Ectodermal cell (in vitro differentiated cells): ENCODE results near the gene PIGN.

Experiments
- H3K27ac ChIP-seq: 2 replicates; pipeline ENCODE4 v1.7.0; 2013; ENCODE audit warnings: mild to moderate bottlenecking, low read depth, low read length; ENCODE audit not compliant: insufficient read depth, poor library complexity, severe bottlenecking
- H3K27me3 ChIP-seq: 2 replicates; pipeline ENCODE4 v1.7.0; 2013; ENCODE audit warnings: mild to moderate bottlenecking, low read length; ENCODE audit not compliant: insufficient read depth, control insufficient read depth, poor library complexity, severe bottlenecking
- H3K36me3 ChIP-seq: one replicate; pipeline ENCODE4 v1.7.0; 2013; ENCODE audit warnings: low read length; ENCODE audit not compliant: control insufficient read depth, insufficient read depth
- H3K4me1 ChIP-seq: one replicate; pipeline ENCODE4 v1.7.0; 2013; ENCODE audit warnings: low read length; ENCODE audit not compliant: control insufficient read depth, insufficient read depth
- H3K4me3 ChIP-seq: 2 replicates; pipeline ENCODE4 v1.7.0; 2013; ENCODE audit warnings: low read depth, low read length, control low read depth; ENCODE audit not compliant: insufficient read depth
- H3K9me3 ChIP-seq: 2 replicates; pipeline ENCODE4 v1.7.0; 2013; ENCODE audit warnings: mild to moderate bottlenecking, low read length, moderate library complexity; ENCODE audit not compliant: control insufficient read depth
- WGBS, 2 experiments: methylation state at CpG; one replicate each; pipeline ENCODE4 v1.1.7; 2013; ENCODE audit warnings: missing lambda C conversion rate in 2 of 2; 5-methylcytosine and 5-hydroxymethylcytosine counted together

The PIGN gene

DNA sequence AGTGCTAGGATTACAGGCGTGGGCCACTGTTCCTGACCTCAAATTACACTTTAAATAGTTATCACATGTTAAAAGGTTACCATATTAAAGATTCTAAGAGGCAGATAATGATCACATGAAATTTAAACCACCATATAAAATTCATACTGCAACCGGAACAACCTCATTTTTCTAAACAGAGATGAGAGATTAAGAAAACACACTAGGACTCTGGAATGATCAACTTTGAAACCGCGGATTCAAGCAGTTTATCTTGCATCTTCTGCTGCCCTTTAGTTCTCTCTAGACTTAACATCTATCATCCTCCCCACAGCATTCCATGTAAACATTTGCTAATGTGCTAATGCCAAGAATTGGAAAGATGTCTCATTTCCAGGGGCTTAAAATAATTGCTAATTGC lies 115.8 kb downstream of the PIGN start:
- 94 to 95% methylated on average over 4 of the region's 4 CpGs for WGBS, 2 experiments
- no peak overlapping the region for H3K4me3 ChIP-seq
- no peaks in the 10 kb centered on the region for H3K4me1 ChIP-seq
- H3K27ac ChIP-seq, result no peak overlapping the region
- no peaks in the 10 kb centered on the region for H3K36me3 ChIP-seq
- no peaks in the 10 kb centered on the region for H3K27me3 ChIP-seq
- no peaks in the 10 kb centered on the region for H3K9me3 ChIP-seq

DNA sequence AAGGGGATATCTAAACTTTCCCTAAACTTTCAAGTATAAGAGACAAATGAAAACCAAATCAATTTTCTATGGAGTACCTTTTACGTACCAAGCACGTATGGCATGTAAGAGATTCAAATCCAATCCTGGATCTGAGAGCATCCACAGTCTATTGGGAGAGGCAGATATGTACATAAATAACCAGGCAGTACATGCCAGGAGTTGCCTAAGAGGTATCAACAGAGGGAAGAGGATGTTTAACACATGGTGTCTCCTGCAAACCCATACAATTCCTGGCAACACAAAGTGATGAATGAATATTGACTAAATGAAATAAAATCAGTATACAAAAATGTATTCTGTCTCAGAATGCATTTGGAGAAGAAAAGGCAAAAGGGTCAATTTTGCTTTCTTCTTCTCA lies 116.6 kb downstream of the PIGN start:
- no peak overlapping the region for H3K4me3 ChIP-seq
- no peaks in the 10 kb centered on the region for H3K9me3 ChIP-seq
- no peaks in the 10 kb centered on the region for H3K4me1 ChIP-seq
- no peaks in the 10 kb centered on the region for H3K36me3 ChIP-seq
- H3K27ac ChIP-seq, result no peak overlapping the region
- no peaks in the 10 kb centered on the region for H3K27me3 ChIP-seq
- 95 to 97% methylated on average over 2 of the region's 2 CpGs for WGBS, 2 experiments

DNA sequence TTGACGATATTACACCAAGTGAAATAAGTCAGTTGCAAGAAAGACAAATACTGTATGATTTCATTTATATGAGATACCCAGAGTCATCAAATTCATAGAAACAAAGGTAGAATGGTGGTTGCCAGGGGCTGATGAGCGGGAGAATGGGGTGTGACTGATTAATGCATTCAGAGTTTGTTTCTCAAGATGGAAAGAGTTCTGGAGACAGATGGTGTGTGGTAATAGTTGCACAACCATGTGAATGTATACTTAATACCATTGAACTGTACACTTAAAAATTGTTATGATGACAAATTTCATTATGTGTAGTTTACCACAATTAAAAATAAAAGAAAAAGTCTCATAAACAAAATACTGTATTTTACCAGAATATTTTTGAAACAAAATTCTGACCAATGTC lies 117.3 kb downstream of the PIGN start:
- no peaks in the 10 kb centered on the region for H3K4me1 ChIP-seq
- H3K36me3 ChIP-seq, result no peaks in the 10 kb centered on the region
- H3K27ac ChIP-seq, result no peak overlapping the region
- H3K4me3 ChIP-seq, result no peak overlapping the region
- WGBS, 2 experiments, result 98 to 100% methylated on average over 1 to 2 of the region's 2 CpGs
- H3K27me3 ChIP-seq, result no peaks in the 10 kb centered on the region
- no peaks in the 10 kb centered on the region for H3K9me3 ChIP-seq

DNA sequence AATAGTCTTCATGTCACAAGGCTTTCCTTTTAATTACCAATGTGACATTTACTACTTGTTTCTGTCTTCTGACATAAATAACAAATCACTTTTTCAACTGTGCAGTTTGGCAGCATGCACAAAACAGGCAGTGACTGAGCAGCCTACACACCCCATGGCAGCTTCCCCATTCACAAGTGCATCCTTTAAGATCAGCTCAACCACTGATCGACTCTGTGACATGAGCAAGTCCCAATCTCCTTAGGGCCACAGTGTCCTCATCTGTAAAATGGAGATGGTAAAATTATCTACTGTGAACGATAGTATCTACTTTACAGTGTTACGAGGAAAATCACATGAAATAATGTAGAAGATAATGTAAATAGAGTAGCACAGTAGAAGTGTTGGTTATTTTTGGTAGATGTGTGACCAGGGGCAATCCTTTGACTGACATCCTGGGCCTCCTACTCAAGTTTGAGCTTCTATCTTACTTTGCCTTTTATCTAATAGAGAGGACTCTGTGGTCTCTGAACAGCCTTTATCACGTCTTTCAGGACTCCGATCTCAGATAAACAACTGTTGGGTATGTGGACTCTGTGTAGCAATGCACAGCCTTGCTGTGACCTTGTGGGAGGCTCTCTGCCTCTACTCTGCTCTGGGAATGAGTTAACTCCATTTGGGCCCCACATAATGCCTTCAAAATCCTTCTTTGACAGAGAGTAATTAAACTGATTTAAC lies 120.6 kb downstream of the PIGN start:
- Histone ChIP-seq H3K36me3 (no peaks in the 10 kb centered on the region), H3K27me3 (no peaks in the 10 kb centered on the region), H3K4me1 (no peaks in the 10 kb centered on the region), H3K9me3 (no peaks in the 10 kb centered on the region), H3K4me3 (no peak overlapping the region), H3K27ac (no peak overlapping the region)
- 95 to 96% methylated on average over 5 of the region's 5 CpGs for WGBS, 2 experiments

DNA sequence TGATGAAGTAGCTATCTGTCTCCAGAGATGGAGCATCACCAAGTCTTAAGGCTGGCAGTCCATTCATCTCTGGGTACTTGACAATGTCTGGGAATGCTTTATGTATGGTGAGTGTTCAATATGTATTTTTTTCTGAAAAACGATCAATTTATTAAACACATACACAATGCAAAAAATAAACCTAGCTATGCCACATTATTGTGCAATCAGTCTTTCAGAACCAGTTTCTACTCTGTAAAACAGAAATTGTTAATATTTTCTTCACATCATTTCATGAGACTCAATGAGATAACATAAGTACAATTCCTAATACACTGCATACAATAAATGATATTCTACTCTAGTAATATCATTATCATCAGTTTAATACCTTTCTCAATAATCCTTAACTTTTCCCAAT lies 122.5 kb downstream of the PIGN start:
- no peaks in the 10 kb centered on the region for H3K27me3 ChIP-seq
- no peak overlapping the region for H3K27ac ChIP-seq
- WGBS, 2 experiments, result 100% methylated on average over 1 of the region's 1 CpG; no CpG with 5 or more reads in 1 of the 2 experiments
- no peaks in the 10 kb centered on the region for H3K9me3 ChIP-seq
- no peak overlapping the region for H3K4me3 ChIP-seq
- H3K4me1 ChIP-seq, result no peaks in the 10 kb centered on the region
- no peaks in the 10 kb centered on the region for H3K36me3 ChIP-seq

DNA sequence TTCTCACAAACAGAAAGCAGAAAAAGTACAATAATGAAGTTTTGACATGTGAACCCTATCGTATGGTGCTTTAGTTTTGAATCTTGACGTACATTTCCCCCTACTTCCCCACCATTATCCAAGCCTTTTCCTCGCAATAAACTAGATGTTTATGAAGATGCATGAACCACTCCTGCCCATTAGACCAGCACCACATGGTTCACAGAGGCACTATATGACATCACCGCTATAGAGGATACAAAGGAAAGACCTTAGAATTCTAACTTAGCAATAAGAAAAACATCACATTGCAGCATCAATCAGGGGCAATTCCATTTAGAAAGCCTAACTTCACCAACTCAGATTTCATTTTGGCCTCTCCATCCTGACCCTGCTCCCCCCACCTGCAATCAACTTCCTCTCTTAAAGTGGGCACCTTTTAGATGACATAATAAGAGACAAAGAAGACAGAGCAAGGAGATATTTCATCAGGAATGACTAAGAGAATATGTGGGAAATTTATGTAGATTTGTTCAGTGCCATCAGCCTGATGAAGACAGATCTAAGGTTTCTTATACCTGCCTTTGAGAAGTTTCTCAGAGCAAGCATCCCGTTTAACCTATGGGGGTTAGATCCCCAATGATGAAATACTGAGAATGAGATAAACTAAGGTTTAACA lies 124.9 kb downstream of the PIGN start:
- Histone ChIP-seq H3K4me1 (no peaks in the 10 kb centered on the region), H3K27ac (no peak overlapping the region), H3K4me3 (no peak overlapping the region), H3K27me3 (no peaks in the 10 kb centered on the region), H3K9me3 (no peaks in the 10 kb centered on the region), H3K36me3 (no peaks in the 10 kb centered on the region)
- WGBS, 2 experiments, result 92 to 95% methylated on average over 5 of the region's 5 CpGs

DNA sequence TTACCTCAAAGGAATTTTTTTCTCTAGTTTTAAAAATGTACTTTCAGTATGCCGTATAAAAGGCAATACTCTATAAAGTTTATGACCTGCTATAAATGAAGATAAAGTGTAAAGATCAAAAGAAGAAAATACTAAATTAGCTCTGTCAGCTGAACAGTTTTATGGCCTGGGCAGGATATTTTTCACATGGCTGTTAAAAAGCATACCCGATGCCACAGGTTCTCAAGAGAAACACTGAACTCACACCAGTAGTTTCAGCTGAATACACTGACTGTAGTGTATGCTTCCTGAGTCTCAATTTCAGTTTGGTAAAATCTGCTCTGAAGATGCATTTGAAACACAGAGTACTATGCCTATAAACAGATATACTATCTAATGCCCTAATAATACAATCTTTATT lies 126.0 kb downstream of the PIGN start:
- H3K36me3 ChIP-seq, result no peaks in the 10 kb centered on the region
- H3K4me1 ChIP-seq, result no peaks in the 10 kb centered on the region

DNA sequence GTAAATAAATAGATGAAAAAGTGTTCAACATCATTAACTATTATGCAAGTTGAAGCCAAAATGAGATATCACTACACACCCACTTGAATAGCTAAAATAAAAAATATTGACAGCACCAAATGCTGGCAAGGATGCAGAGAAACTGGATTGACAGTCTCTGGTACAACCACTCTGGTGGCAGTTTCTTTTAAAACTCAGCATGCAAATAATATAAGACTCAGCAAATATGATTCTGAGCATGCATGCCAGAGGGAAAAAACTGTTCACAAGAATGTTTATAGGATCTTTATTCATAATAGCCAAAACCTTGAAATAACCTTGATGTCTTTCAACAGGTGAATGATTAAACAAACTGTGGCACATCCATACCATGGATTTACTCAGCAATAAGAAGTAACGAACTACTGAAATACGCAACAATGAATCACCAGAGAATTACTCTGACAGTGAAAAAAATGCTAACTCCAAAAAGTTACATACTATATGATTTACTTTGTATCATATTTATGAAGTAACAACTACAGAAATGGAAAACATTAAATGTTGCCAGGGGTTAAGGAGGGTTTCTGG lies 131.8 kb downstream of the PIGN start:
- 94 to 95% methylated on average over 2 of the region's 2 CpGs for WGBS, 2 experiments
- Histone ChIP-seq H3K9me3 (no peaks in the 10 kb centered on the region), H3K27me3 (no peaks in the 10 kb centered on the region), H3K27ac (no peak overlapping the region), H3K36me3 (no peaks in the 10 kb centered on the region), H3K4me1 (no peaks in the 10 kb centered on the region), H3K4me3 (no peak overlapping the region)

More for the DNA sequence above, 126.0 kb downstream of the PIGN start:
- no peaks in the 10 kb centered on the region for H3K9me3 ChIP-seq
- H3K4me3 ChIP-seq, result no peak overlapping the region
- H3K27ac ChIP-seq, result no peak overlapping the region
- H3K27me3 ChIP-seq, result no peaks in the 10 kb centered on the region
- 89 to 93% methylated on average over 1 of the region's 2 CpGs for whole genome bisulfite sequencing, 2 experiments

DNA sequence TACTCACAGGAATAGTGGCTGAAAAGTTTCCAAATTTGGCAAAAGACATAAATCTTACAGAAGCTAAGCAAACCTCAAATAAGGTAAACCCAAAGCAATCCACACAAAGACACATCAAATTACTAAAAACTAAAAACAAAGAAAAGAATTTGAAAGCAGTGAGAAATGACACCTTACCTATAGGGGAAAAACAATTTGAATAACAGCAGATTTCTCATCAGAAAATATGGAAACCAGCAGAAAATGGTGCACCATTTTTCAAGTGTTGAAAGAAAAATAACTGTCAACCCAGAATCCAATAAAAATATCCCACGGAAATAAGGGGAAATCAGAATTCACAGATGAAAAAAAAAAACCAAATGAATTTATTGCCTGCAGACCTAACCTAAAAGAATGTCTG lies 138.6 kb downstream of the PIGN start:
- WGBS, 2 experiments, result 100% methylated on average over 1 of the region's 1 CpG; no CpG with 5 or more reads in 1 of the 2 experiments
- no peak overlapping the region for H3K27ac ChIP-seq
- no peak overlapping the region for H3K4me3 ChIP-seq

DNA sequence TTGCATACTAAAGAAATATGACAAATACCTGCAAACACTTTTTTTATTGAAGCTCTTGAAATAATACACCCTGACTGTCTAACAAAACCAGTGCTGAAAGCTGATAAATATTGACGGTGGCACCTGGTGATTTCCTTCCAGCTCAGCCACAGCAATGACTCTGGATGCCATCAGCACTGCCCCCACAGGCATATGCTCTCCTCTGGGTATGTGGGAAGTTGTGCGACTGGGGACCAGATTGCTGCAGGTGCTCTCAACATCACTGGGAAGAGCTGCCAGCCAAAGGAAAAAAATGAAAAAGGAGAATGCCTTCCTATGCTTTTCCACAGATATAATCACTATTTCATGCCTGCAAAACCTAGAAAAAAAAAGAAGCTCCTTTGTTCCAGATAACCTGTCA lies 141.5 kb downstream of the PIGN start:
- Histone ChIP-seq H3K36me3 (no peaks in the 10 kb centered on the region), H3K4me1 (no peaks in the 10 kb centered on the region), H3K4me3 (no peak overlapping the region), H3K27ac (no peak overlapping the region), H3K9me3 (no peaks in the 10 kb centered on the region), H3K27me3 (no peaks in the 10 kb centered on the region)
- WGBS, 2 experiments, result 82 to 97% methylated on average over 2 of the region's 2 CpGs

More for the DNA sequence above, 138.6 kb downstream of the PIGN start:
- Histone ChIP-seq H3K36me3 (no peaks in the 10 kb centered on the region), H3K9me3 (no peaks in the 10 kb centered on the region), H3K4me1 (no peaks in the 10 kb centered on the region), H3K27me3 (no peaks in the 10 kb centered on the region)
